ENCODE data around the gene HIVEP3. TPM values are rescaled to one million over a fixed set of nuclear protein-coding genes. Genes with fewer than 3 reads are reported as not detected.
A peak's percentile ranks its signal among the peaks of the same experiment; 100 is the strongest.

The HIVEP3 gene
- total RNA-seq, 1 experiment from 2014 or later = 3.1 TPM

DNA sequence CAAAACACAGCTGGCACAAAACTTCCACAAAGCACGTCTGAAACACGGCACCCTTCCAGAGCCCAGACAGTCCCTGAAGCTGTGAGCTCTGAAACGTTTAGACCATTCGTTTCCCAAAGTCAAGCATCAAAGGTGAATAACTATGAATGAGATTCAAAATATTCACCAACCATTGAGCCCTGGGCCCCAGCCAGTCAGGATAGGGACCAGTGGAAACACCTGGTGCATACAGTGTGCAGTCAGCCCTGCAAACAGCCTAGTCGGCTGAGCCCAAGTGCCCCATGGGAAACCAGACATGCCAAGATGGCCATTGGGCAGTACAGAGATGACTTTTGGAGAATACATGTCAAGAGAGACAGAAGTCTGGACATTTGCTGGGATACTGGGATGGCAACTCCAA is 343.9 kb downstream of the HIVEP3 start:
- TF ChIP-seq EZH2 (IDR thresholded peaks at IDR 0.05; ENCODE audit: borderline replicate concordance, low read depth, low read length, poor library complexity, severe bottlenecking) = no peak
- no peak for TF ChIP-seq CTCF (conservative IDR thresholded peaks at IDR 0.05; ENCODE audit: low read depth, low read length)
- intact Hi-C loops (cut with micrococcal nuclease; ENCODE audit: unreplicated experiment) = loop anchor here (1.0 to 10.0 kb wide), 3 partner anchors 220 to 598 kb away; no protein-coding TSS in a partner anchor
- Histone ChIP-seq H3K9me3 (ENCODE audit: low read depth, low read length, poor library complexity, severe bottlenecking) (no peaks in the 10 kb centered on the region), H3K36me3 (ENCODE audit: insufficient read depth, low read length, poor library complexity, severe bottlenecking) (no peaks in the 10 kb centered on the region), H3K4me1 (ENCODE audit: insufficient read depth, low read length, poor library complexity, severe bottlenecking) (peaks cover 13% of the 10 kb centered on the region), H3K27me3 (replicated peaks; ENCODE audit: insufficient read depth, low read depth, low read length, poor library complexity) (no peaks in the 10 kb centered on the region), H3K27ac (ENCODE audit: low read depth, low read length, poor library complexity, severe bottlenecking) (no peak overlapping the region), H3K4me3 (ENCODE audit: low read depth, low read length, poor library complexity, severe bottlenecking) (no peak overlapping the region)
- no TSS peak for BruUV-seq (replicated peaks)
- DNase-seq (ENCODE audit: low spot score) = no peak
- CTCF ChIA-PET = interaction anchor here (0.6 kb wide), 1 partner anchor 1100 kb away, joined by 3 read pairs; no protein-coding TSS in a partner anchor
- POLR2A ChIA-PET (ENCODE audit: low non-redundant PET) = no interaction called here

DNA sequence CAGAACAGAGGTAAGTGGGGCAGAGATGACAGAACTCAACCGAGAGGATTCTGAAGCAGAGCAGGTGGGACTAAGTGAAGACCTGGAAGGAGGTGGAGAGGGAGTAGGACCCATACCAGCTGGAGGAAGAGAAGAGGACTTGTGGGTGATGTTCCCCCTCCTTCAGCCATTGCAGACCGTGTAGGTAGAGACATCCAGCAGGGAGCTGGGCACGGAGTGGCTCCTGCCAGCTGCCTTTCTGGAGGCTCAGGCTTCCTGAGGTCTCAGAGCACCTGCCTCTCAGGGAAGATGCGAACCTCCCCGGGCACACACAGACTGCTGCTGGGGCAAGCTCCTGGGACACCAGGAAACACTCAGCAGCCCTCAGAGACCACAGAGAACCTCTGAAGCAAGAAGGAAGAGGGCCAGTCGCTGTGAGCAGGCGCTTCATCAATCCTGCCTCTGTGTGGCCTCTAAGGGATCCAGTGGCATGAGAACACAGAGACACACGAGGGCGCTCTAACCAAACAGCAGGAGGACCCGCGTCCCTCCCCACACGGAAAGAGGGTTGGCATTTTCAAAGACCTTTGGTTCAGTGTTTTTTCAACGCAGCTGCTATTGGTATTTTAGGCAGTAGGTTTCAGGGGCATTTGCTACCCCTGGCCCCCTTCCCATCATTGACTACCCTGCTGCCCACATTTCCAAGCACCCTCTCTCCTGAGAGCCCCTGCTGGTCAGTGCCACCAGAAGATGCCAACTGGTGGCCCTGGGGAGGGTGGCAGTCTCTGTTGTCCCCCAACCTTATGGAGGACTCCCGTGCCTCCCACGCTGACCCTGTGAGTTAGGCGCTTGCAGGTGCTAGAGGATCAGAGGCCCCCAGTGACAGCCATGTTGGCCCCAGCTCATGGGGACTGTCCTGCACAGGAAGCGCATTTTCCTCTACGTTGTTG is 344.7 kb downstream of the HIVEP3 start:
- POLR2A ChIA-PET (ENCODE audit: low non-redundant PET) = interaction anchor here (0.6 kb wide), 1 partner anchor 856 kb away, joined by 3 read pairs; no protein-coding TSS in a partner anchor
- peaks cover 13% of the 10 kb centered on the region for H3K4me1 ChIP-seq (ENCODE audit: insufficient read depth, low read length, poor library complexity, severe bottlenecking)
- H3K27me3 ChIP-seq (replicated peaks; ENCODE audit: insufficient read depth, low read depth, low read length, poor library complexity) = no peaks in the 10 kb centered on the region
- DNase-seq (ENCODE audit: low spot score) = peak; percentile 89
- TF ChIP-seq EZH2 (IDR thresholded peaks at IDR 0.05; ENCODE audit: borderline replicate concordance, low read depth, low read length, poor library complexity, severe bottlenecking) (no peak), CTCF (conservative IDR thresholded peaks at IDR 0.05; ENCODE audit: low read depth, low read length) (peak; percentile 96)
- CTCF ChIA-PET = interaction anchor here (0.6 kb wide), 1 partner anchor 1101 kb away, joined by 3 read pairs; no protein-coding TSS in a partner anchor
- intact Hi-C loops (cut with micrococcal nuclease; ENCODE audit: unreplicated experiment) = loop anchor here (1.0 to 10.0 kb wide), 3 partner anchors 221 to 599 kb away; no protein-coding TSS in a partner anchor
- H3K36me3 ChIP-seq (ENCODE audit: insufficient read depth, low read length, poor library complexity, severe bottlenecking) = no peaks in the 10 kb centered on the region
- no peaks in the 10 kb centered on the region for H3K9me3 ChIP-seq (ENCODE audit: low read depth, low read length, poor library complexity, severe bottlenecking)
- no peak overlapping the region for H3K27ac ChIP-seq (ENCODE audit: low read depth, low read length, poor library complexity, severe bottlenecking)
- BruUV-seq (replicated peaks) = no TSS peak
- no peak overlapping the region for H3K4me3 ChIP-seq (ENCODE audit: low read depth, low read length, poor library complexity, severe bottlenecking)

DNA sequence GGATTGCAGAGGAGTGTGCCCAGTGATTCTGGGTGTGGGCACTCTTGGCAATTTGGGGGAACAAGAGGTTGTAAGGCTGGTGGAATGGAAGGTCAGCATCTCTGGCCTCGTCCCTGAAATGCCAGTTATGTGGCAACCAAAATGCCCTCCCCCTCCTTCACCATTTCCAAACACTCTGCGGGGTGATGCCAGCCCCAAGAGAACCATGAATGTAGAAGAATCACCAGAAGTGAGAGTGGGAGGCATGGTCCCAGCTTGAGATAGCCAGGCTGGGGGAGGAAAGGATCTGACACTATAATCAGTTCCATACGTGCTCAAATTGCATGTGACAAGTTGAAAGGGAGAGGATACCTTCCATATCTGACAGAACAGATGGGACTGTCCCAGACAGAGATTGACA is 345.5 kb downstream of the HIVEP3 start:
- Histone ChIP-seq H3K4me3 (ENCODE audit: low read depth, low read length, poor library complexity, severe bottlenecking) (no peak overlapping the region), H3K27ac (ENCODE audit: low read depth, low read length, poor library complexity, severe bottlenecking) (no peak overlapping the region), H3K36me3 (ENCODE audit: insufficient read depth, low read length, poor library complexity, severe bottlenecking) (no peaks in the 10 kb centered on the region), H3K27me3 (replicated peaks; ENCODE audit: insufficient read depth, low read depth, low read length, poor library complexity) (no peaks in the 10 kb centered on the region), H3K4me1 (ENCODE audit: insufficient read depth, low read length, poor library complexity, severe bottlenecking) (peaks cover 13% of the 10 kb centered on the region), H3K9me3 (ENCODE audit: low read depth, low read length, poor library complexity, severe bottlenecking) (no peaks in the 10 kb centered on the region)
- ChIA-PET CTCF (no interaction called here), POLR2A (ENCODE audit: low non-redundant PET) (interaction anchor here (0.6 kb wide), 1 partner anchor 857 kb away, joined by 3 read pairs; no protein-coding TSS in a partner anchor)
- DNase-seq (ENCODE audit: low spot score) = peak; percentile 18
- TF ChIP-seq CTCF (conservative IDR thresholded peaks at IDR 0.05; ENCODE audit: low read depth, low read length) = no peak
- no peak for TF ChIP-seq EZH2 (IDR thresholded peaks at IDR 0.05; ENCODE audit: borderline replicate concordance, low read depth, low read length, poor library complexity, severe bottlenecking)
- intact Hi-C loops (cut with micrococcal nuclease; ENCODE audit: unreplicated experiment) = loop anchor here (10.0 kb wide), 1 partner anchor 572 kb away; no protein-coding TSS in a partner anchor
- no TSS peak for BruUV-seq (replicated peaks)
